NOMO-1 treated with DMSO at 0.1 percent for 48 hours (cell line): Measurements from ENCODE around the gene PXMP2.

Experiments
- DNase-seq: peaks from one replicate; lab custom pipeline; 2025; ENCODE audit not compliant: unreplicated experiment; lab: John Stamatoyannopoulos, UW

PXMP2 gene

GRCh38 chr12:132659146-132659545, 28.2 kb upstream of the PXMP2 start:
- no peak for DNase-seq

GRCh38 chr12:132660052-132660451, 27.3 kb upstream of the PXMP2 start:
- DNase-seq, result no peak

GRCh38 chr12:132660996-132661395, 26.4 kb upstream of the PXMP2 start:
- no peak for DNase-seq

GRCh38 chr12:132661972-132662371, 25.4 kb upstream of the PXMP2 start:
- no peak for DNase-seq

- DNase-seq, result no peak
Observed at GRCh38 chr12:132662901-132663755, 24.3 kb upstream of the PXMP2 start.

- DNase-seq, result no peak
Observed at GRCh38 chr12:132664206-132665148, 22.9 kb upstream of the PXMP2 start.

- DNase-seq, result no peak
Observed at GRCh38 chr12:132665149-132665491, 22.3 kb upstream of the PXMP2 start.

GRCh38 chr12:132665794-132666193, 21.6 kb upstream of the PXMP2 start:
- no peak for DNase-seq

- no peak for DNase-seq
Observed at GRCh38 chr12:132668191-132669088, 18.9 kb upstream of the PXMP2 start.

GRCh38 chr12:132669166-132669879, 18.1 kb upstream of the PXMP2 start:
- no peak for DNase-seq

- DNase-seq, result no peak
Observed at GRCh38 chr12:132672116-132672515, 15.3 kb upstream of the PXMP2 start.

- DNase-seq, result no peak
Observed at GRCh38 chr12:132672678-132673077, 14.7 kb upstream of the PXMP2 start.

- no peak for DNase-seq
Observed at GRCh38 chr12:132673288-132674179, 13.9 kb upstream of the PXMP2 start.

- DNase-seq, result no peak
Observed at GRCh38 chr12:132674561-132674960, 12.8 kb upstream of the PXMP2 start.

- no peak for DNase-seq
Observed at GRCh38 chr12:132675757-132676432, 11.5 kb upstream of the PXMP2 start.

GRCh38 chr12:132677492-132677891, 9.9 kb upstream of the PXMP2 start:
- no peak for DNase-seq

GRCh38 chr12:132685400-132685799, 2.0 kb upstream of the PXMP2 start:
- no peak for DNase-seq

GRCh38 chr12:132686825-132687210, 569 bp upstream of the PXMP2 start:
- no peak for DNase-seq

GRCh38 chr12:132689227-132689626, 1.8 kb downstream of the PXMP2 start:
- DNase-seq, result no peak
